SIG-M5 treated with dmso at 0.1 percent for 504 hours (cell line): ENCODE results near the gene USP32.
A peak's percentile ranks its signal among the peaks of the same experiment; 100 is the strongest.

Experiments
- DNase-seq: peaks from one replicate; lab custom pipeline; 2025; ENCODE audit not compliant: unreplicated experiment; lab: John Stamatoyannopoulos, UW

The USP32 gene

DNA sequence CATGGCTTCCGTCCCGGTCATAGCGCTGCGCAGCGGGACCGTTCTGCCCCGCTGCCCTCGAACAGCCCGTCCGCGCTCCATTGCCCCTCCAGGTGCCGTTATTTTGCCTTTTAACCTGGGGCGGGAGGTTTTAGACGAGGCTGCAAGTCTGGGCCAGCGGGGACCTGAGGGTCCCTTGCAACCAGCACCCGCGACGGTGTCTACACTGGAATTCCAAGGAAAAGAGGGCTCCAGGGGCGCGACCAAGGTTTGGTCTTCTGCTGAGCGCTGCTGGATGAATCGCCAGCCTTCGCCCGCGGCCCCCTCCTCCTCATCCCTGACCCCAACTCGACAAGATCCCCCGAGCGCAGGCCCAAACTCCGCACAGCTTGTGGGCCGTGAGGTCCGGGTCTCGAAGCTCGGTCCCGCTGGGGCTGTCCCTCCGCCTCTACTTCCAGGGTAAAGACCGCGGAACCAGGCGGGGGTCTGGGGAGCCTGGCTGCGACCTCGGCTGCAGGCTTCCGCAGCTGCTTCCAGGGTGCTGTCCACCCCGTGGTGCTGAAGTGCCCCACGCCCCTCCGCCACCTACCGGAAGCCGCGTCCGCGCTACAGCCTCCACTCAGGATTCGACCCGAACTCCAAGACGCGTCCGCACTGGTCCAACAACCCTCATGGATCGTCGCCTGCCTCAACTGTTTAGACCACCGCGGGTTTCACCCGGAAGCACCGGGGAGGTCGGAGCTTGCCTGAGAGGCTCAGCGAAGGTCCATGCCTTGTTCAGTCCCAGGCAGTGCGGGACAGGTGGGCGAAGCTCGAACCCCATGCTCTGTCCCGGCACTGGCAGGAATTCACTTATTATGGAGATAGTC, 252.3 kb downstream of the USP32 start:
- DNase-seq = peak; percentile 74

DNA sequence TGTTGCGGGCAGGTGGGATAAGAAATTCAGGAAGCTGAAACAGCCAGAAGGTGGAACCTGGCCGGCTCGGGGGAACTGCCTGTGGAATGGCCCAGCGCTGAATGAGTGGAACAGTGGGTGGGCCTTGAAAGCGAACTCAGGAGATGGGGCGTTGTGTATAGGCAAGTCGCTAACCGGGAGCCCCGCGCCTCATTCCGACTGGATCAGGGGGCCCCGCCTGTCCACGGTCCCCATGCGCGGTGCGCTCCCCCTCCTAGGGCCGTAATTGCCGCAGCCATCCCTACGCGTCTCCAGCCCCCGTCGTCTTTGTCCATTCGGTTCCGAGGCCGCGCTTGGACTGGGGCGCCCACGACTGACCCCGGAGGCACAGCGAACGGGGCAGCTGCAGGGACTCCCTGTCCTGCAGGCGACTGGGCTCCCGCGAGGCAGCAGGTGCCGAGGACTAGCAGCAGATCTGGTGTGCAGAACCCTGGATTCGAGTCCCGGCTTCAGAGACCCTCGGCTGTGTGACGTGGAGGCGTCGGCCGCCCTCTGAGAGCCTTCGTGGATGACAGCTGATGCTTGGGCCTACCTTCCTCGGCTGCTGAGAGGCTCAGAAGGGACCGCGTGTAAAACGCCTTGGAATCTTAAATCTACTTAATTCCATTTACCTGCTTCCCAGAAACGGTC, 253.0 kb downstream of the USP32 start:
- DNase-seq = no peak

DNA sequence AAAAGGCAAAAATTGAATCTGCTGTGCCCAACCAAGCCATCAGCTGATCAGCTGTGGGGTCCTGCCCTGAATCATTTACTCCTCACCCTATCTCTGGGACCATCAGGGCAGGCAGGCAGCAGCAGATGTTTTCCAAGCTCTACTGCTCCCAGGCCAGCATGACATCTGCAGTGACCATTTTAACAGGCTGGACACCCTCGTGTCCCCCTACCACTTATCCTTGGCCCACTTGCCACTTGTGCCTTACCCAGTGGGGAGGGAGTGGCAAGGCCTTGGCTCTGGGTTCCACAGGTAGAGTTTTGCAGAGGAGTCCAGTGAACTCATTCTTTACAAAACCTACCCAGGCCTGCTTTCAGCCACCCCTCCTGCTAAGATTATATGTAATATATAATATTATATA, 254.2 kb downstream of the USP32 start:
- DNase-seq = no peak

DNA sequence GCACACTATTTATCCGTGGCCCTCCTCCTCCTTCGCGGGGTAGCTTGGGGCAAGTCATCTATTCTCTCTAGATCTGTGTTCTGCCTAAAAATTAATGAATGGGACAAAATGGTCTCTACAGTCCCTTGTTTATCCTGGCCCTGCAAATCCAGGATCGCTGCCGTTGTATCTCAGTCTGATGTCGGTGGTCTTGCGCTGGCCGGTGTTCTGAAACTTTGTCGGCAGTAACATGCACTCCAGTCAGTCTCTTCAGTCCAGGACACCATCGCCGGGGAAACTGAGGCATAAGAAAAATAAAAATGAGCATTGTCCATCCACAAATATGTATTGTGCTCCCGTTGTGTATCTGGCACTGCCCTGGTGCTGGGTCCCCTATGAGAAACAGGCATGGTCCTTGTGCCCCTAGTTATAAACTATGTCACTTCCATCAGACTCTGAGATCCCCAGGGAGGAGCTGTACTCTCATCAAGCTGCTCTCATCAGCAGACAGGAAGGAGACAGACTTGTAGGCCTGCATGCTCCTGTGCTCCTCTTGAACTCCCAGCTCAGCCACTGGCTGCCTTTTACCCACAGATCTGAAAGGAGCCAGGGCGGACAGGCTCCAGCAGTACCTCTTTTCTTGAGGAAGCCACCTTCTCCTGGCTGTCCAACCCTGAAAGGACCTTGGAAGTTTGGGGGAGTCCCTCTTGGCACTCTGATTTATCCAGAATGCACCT, 255.8 kb downstream of the USP32 start:
- no peak for DNase-seq

DNA sequence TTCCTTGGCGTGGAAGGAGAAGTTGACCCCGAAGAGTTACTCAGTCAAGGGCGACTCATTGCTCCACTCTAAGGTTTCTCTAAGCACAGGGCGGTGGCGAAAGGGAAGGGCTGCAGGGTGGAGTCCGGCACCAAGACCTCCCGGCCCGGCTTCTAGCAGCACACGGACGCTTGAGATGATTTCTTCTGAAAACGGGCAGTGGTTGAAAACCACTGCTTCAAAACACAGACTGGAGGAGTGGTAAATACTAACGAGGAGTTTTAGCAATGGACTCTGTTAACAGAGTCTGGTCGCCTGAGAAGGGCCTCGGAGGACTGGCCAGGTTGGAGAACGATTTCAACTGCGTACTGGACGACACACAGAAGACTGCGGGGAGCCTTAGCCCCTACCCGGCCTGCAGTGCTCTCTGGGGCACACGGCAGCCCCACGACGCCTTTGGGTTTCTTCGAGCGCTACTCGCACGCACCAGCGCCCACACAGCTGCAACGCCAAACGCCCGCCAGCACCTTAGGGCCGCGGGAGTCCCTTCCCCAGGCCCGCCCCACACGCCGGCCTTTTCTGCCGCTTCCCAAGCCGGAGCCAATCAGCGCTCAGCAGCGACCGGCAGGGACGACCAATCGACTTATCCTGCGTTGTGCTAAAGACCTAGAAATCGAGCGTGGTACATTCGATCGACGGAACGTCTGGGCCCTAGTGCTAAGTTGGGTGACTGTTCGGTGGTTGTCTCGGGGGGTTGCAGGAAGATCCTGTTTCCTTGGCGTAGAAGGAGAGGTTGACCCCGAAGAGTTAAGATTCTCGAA, 256.6 kb downstream of the USP32 start:
- peak; percentile 93 for DNase-seq

DNA sequence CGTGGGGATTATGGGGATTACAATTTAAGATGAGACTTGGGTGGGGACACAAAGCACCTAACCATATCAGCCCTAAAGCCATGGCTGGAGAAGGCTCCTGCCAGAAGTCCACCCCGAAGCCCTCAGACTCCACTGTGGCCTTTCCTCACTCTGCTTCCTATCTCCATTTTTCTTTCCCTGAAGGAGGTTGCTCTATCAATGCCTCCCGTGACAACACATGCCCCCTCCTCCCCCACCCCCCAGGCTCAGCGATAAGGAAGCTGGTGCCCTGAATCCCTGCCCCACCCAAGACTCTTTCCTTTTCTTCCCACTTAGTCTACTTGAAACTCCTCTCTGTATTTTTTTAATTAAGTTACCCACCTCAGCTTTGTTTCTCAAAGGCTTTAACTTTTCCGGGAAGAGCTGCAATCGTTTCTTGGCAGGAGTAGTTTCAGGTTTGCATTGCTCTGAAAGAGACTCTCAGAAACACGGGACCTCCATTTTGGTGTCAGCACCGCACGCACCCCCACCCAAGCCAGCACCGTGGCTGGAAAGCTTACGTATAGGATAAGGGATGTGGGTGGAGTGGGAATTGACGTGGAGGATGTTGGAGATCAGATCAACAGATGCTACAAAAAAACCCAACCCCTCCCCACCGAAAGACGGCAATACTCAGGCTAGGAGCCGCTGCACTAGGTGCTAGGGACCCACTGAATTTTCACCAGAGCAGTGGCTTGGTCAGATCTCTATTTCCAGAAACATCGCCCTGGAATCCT, 257.4 kb downstream of the USP32 start:
- no peak for DNase-seq

DNA sequence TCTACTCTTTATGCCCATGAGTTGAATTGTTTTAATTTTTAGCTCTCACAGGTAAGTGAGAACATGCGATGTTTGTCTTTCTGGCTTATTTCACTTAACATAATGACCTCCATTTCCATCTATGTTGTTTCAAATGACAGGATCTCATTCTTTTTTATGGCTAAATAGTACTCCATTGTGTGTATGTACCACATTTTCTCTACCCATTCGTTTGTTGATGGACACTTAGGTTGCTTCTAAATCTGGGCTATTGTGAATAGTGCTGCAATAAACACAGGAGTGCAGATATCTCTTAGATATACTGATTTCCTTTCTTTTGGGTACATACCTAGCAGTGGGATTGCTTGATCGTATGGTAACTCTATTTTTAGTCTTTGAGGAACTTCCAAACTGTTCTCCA, 261.5 kb downstream of the USP32 start:
- DNase-seq = no peak

DNA sequence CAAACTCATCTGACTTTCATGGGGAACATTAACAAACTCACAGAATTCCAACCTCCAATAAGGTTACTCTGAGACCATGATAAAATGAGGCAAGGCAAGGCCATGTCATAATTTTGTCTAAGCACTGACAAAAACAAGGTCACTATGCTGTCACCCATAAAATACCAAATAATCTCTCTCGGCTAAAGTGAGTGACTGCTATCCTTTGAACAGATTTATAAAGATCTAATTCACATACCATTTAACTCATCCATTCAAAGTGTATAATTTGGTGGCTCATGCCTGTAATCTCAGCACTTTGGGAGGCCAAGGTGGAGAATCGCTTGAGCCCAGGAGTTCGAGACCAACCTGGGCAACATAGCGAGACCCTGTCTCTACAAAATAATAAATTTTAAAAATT, 262.8 kb downstream of the USP32 start:
- no peak for DNase-seq
